ENCODE data around the gene SREBF2.
A peak's percentile ranks its signal among the peaks of the same experiment; 100 is the strongest.
"Not testable (repeated sequence)": the region's sequence is repeated elsewhere in the genome, so short reads cannot be mapped to it uniquely, and the experiment has no call there.

Gene SREBF2

DNA sequence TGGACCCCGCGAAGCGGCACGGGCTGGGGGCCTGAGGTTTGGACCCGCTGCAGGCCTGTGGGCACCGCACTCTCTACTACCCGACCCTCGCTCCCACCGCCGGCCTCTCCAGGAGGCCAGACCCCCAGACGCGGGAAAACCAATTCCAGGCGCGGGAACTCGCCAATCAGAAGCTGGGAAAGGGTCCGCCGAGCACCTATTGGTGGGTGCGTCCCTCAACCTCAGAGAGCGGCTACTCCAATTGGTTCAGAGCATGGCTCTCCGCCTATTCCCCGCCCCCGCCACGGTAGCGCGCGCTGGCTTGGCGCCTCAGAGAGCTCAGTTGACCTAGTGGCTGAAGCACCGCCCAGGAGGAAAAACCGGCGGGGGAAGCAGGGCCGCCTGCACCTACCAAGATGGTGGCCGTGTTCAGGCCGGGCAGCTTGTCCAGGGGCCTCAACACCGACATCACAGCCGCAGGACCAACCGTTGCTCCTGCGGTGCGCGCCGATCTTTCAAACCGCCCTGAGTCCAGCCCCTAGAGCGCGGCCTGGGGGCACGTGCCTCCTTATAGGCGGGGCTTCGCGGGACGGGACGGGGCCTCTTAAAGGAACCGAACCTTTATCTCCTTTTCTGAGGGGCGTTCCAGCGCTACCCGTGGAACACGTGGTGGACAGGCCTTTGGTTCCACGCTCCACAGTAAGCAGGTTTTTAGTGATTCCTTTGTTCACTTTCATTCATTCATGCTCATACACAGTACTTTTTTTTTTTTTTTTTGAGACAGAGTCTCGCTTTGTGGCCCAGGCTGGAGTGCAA lies 113.9 kb downstream of the SREBF2 start, which contains the start of gene CENPM:
TSS of gene CENPM (minus strand) at position 524 of the 795 bp plus-strand sequence. CDS start at position 448, 76 bp downstream.
- Histone ChIP-seq H3K4me1 (ENCODE audit: control insufficient read depth, insufficient read depth, low read length, poor library complexity, severe bottlenecking) (peaks cover 17% of the 10 kb centered on the region), H3K27ac (ENCODE audit: insufficient read depth, low read length, poor library complexity, severe bottlenecking) (peak within 1 kb of the TSS; percentile 15), H3K36me3 (ENCODE audit: control insufficient read depth, insufficient read depth, low read length) (no peaks in the 10 kb centered on the region), H3K27me3 (replicated peaks; ENCODE audit: control insufficient read depth, insufficient read depth, low read length, poor library complexity, severe bottlenecking) (no peaks in the 10 kb centered on the region), H3K9me3 (ENCODE audit: control insufficient read depth, low read length) (no peaks in the 10 kb centered on the region), H3K4me3 (ENCODE audit: insufficient read depth, low read depth, low read length, poor library complexity, severe bottlenecking) (peak within 1 kb of the TSS; percentile 70)
- DNase-seq = peak; percentile 67 to 83 (median 77)

DNA sequence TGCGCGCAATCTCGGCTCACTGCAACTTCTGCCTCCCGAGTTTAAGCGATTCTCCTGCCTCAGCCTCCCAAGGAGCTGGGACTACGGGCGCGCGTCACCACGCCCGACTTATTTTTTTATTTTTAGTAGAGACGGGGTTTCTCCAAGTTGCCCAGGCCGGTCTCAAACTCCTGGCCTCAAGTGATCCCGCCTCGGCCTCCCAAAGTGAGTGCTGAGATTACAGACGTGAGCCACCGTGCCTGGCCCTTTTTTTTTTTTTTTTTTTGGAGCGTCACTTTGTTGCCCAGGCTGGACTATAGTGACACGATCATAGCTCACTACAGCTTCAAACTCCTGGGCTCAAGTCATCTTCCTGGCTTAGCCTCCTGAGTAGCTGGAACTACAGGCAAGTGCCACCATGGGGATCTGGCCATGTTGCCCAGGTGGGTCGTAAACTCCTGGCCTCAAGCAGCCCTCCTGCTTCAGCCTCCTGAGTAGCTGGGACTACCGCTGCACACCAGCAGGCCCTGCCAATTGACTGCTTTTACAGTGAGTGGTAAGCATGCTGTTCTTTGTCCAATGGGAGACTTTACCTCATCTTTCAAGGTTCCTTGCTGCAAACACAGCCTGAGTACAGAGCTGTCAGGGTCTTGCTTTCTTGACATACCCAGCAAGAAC lies 114.6 kb downstream of the SREBF2 start:
- Histone ChIP-seq H3K36me3 (ENCODE audit: control insufficient read depth, insufficient read depth, low read length) (no peaks in the 10 kb centered on the region), H3K9me3 (ENCODE audit: control insufficient read depth, low read length) (no peaks in the 10 kb centered on the region), H3K27ac (ENCODE audit: insufficient read depth, low read length, poor library complexity, severe bottlenecking) (peak overlapping the region; percentile 15)

DNA sequence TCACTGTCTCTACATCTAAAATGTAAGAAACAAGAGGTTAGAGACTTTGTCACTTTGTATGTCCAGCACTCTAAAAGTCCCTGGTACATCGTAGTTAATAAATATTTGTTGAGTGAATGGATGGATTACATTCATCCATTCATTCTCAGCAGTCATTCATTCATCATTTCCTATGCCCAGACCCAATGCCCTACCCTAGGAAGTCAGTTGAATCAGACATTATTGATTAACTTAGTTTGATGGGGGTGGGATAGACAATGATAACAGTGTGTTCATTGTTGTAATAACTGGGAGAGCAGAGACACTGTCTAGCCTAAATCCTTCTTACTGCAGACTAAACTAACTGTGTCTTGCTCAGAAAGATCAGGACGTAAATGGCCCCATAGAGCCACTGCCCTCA lies 115.2 kb downstream of the SREBF2 start:
- peaks cover 17% of the 10 kb centered on the region for H3K4me1 ChIP-seq (ENCODE audit: control insufficient read depth, insufficient read depth, low read length, poor library complexity, severe bottlenecking)
- H3K4me3 ChIP-seq (ENCODE audit: insufficient read depth, low read depth, low read length, poor library complexity, severe bottlenecking) = no peak overlapping the region
- no peak for DNase-seq
- no peak overlapping the region for H3K27ac ChIP-seq (ENCODE audit: insufficient read depth, low read length, poor library complexity, severe bottlenecking)
- no peaks in the 10 kb centered on the region for H3K36me3 ChIP-seq (ENCODE audit: control insufficient read depth, insufficient read depth, low read length)
- no peaks in the 10 kb centered on the region for H3K27me3 ChIP-seq (replicated peaks; ENCODE audit: control insufficient read depth, insufficient read depth, low read length, poor library complexity, severe bottlenecking)
- H3K9me3 ChIP-seq (ENCODE audit: control insufficient read depth, low read length) = no peaks in the 10 kb centered on the region

More for the DNA sequence above, 114.6 kb downstream of the SREBF2 start:
- H3K27me3 ChIP-seq (replicated peaks; ENCODE audit: control insufficient read depth, insufficient read depth, low read length, poor library complexity, severe bottlenecking) = no peaks in the 10 kb centered on the region
- no peak for DNase-seq
- H3K4me1 ChIP-seq (ENCODE audit: control insufficient read depth, insufficient read depth, low read length, poor library complexity, severe bottlenecking) = peaks cover 17% of the 10 kb centered on the region
- peak overlapping the region; percentile 70 for H3K4me3 ChIP-seq (ENCODE audit: insufficient read depth, low read depth, low read length, poor library complexity, severe bottlenecking)

DNA sequence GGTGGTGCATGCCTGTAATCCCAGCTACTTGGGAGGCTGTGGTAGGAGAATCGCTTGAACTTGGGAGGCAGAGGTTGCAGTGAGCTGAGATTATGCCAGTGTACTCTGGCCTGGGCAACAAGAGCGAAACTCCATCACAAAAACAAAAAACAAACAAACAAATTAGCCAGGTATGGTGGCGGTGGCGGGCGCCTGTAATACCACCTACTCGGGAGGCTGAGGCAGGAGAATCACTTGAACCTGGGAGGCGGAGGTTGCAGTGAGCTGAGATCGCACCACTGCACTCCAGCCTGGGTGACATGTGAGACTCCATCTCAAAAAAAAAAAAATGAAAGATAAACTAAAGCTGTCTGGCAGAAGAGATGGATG lies 116.0 kb downstream of the SREBF2 start:
- not testable (repeated sequence) for H3K4me3 ChIP-seq (ENCODE audit: insufficient read depth, low read depth, low read length, poor library complexity, severe bottlenecking); H3K27ac ChIP-seq (ENCODE audit: insufficient read depth, low read length, poor library complexity, severe bottlenecking); H3K27me3 ChIP-seq (replicated peaks; ENCODE audit: control insufficient read depth, insufficient read depth, low read length, poor library complexity, severe bottlenecking); H3K9me3 ChIP-seq (ENCODE audit: control insufficient read depth, low read length); H3K36me3 ChIP-seq (ENCODE audit: control insufficient read depth, insufficient read depth, low read length); DNase-seq
- H3K4me1 ChIP-seq (ENCODE audit: control insufficient read depth, insufficient read depth, low read length, poor library complexity, severe bottlenecking) = peaks cover 17% of the 10 kb centered on the region

DNA sequence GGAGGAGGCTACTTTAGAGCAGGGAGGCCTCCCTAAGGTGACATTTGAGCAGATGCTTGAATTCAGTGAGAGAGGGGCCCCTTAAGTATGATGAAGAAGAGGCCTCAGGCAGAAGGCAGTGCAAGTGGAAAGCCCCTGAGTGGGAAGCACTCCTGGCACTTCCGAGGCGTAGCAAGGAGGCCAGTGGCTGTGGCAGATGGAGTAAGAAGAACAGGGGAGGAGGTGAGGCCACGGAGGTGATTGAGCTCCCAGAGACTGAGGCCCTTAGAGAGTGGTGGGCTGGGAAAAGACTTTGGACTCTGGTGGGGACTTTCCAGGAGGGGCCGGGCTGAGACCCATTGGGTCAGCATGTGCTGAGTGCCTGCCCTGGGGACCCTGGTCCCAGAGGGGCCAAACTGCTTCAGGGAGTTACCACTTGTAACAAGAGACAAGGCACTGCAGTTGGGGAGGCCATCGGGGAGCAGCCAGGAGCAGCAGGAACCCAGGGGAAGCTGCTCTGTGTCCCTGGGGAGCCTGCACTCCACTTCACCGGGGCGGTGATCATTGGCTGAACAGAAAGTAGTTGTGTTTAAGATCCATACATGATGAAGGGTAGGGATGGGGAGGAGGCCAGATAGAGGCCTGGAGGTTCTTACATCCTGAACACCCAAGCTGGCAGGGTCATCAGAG lies 116.5 kb downstream of the SREBF2 start:
- Histone ChIP-seq H3K9me3 (ENCODE audit: control insufficient read depth, low read length) (no peaks in the 10 kb centered on the region), H3K27ac (ENCODE audit: insufficient read depth, low read length, poor library complexity, severe bottlenecking) (no peak overlapping the region), H3K36me3 (ENCODE audit: control insufficient read depth, insufficient read depth, low read length) (no peaks in the 10 kb centered on the region), H3K4me1 (ENCODE audit: control insufficient read depth, insufficient read depth, low read length, poor library complexity, severe bottlenecking) (peaks cover 17% of the 10 kb centered on the region), H3K27me3 (replicated peaks; ENCODE audit: control insufficient read depth, insufficient read depth, low read length, poor library complexity, severe bottlenecking) (no peaks in the 10 kb centered on the region), H3K4me3 (ENCODE audit: insufficient read depth, low read depth, low read length, poor library complexity, severe bottlenecking) (no peak overlapping the region)
- no peak for DNase-seq

DNA sequence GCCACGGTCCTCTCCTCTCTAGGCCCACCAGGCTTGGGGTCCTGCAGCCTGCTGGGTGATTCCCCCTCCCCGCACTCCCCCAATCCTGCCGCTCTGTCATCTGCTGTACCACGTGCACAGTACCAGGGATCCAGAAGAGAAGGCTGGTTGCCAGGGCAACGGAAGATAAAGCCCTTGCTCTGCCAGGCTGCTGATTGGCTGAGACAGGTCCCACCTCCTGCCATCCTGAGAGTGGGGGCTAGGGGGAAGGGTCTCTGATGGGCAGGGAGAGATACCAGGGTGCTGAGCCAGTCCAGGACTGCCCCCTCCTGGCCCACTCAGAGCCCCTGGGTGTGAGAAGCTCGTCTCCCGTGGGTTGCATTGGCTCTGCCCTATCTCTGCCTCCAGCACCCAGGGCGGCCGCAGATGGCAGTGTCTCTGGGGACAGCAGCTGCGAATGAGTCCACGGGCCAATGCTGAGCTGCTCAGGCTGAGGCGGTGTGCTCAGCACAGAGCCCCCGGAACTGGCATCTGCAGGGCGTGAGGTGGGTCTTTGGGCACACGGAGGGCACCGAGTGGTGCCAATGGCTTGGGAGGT lies 119.1 kb downstream of the SREBF2 start, which contains the start of gene SMIM45:
TSS of gene SMIM45 (plus strand) at position 253 of the 577 bp plus-strand sequence.
- H3K4me1 ChIP-seq (ENCODE audit: control insufficient read depth, insufficient read depth, low read length, poor library complexity, severe bottlenecking) = peaks cover 6% of the 10 kb centered on the region
- no peaks in the 10 kb centered on the region for H3K27me3 ChIP-seq (replicated peaks; ENCODE audit: control insufficient read depth, insufficient read depth, low read length, poor library complexity, severe bottlenecking)
- H3K4me3 ChIP-seq (ENCODE audit: insufficient read depth, low read depth, low read length, poor library complexity, severe bottlenecking) = no peak within 1 kb of the TSS
- H3K9me3 ChIP-seq (ENCODE audit: control insufficient read depth, low read length) = no peaks in the 10 kb centered on the region
- no peak for DNase-seq
- no peak within 1 kb of the TSS for H3K27ac ChIP-seq (ENCODE audit: insufficient read depth, low read length, poor library complexity, severe bottlenecking)
- H3K36me3 ChIP-seq (ENCODE audit: control insufficient read depth, insufficient read depth, low read length) = no peaks in the 10 kb centered on the region

DNA sequence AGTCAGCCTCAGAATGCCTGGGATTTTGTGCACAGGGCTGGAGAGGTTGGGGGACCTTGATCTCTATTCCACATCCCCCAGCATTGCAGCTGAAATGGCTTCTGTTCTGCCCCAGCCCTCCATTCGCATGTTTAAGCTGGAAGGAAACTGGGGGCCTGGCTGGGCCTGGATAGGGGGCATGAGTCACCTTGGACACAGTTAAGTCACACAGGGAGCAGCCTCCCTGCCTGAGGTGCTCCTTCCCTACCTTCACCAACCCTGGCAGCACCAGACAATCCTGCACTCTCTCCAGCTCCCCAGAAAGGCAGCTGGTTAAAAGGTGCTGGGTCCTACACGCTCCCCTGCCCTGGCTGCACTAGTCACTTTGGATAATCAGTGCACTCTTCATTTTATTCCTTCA lies 119.8 kb downstream of the SREBF2 start:
- Histone ChIP-seq H3K27ac (ENCODE audit: insufficient read depth, low read length, poor library complexity, severe bottlenecking) (no peak overlapping the region), H3K9me3 (ENCODE audit: control insufficient read depth, low read length) (no peaks in the 10 kb centered on the region), H3K4me1 (ENCODE audit: control insufficient read depth, insufficient read depth, low read length, poor library complexity, severe bottlenecking) (no peaks in the 10 kb centered on the region), H3K27me3 (replicated peaks; ENCODE audit: control insufficient read depth, insufficient read depth, low read length, poor library complexity, severe bottlenecking) (no peaks in the 10 kb centered on the region), H3K4me3 (ENCODE audit: insufficient read depth, low read depth, low read length, poor library complexity, severe bottlenecking) (no peak overlapping the region), H3K36me3 (ENCODE audit: control insufficient read depth, insufficient read depth, low read length) (no peaks in the 10 kb centered on the region)
- DNase-seq = no peak
